Right kidney (tissue), 1 donor: ENCODE data around the gene ANTKMT.
"Not testable (repeated sequence)": the region's sequence is repeated elsewhere in the genome, so short reads cannot be mapped to it uniquely, and the experiment has no call there.

ENCODE experiments used
- DNase-seq: peaks from one replicate; pipeline ENCODE4 v3.0.0-alpha.2; 2016

Gene ANTKMT

GRCh38 chr16:698911-699671 lies 21.9 kb upstream of the ANTKMT start:
- no peak for DNase-seq

- DNase-seq = peak; percentile 69
Observed at GRCh38 chr16:700684-701584, 20.0 kb upstream of the ANTKMT start.

GRCh38 chr16:702341-702740 lies 18.6 kb upstream of the ANTKMT start:
- no peak for DNase-seq

GRCh38 chr16:703406-703805 lies 17.5 kb upstream of the ANTKMT start:
- DNase-seq = no peak

- no peak for DNase-seq
Observed at GRCh38 chr16:704047-704446, 16.9 kb upstream of the ANTKMT start.

- no peak for DNase-seq
Observed at GRCh38 chr16:704552-705380, 16.2 kb upstream of the ANTKMT start.

GRCh38 chr16:705431-706188 lies 15.3 kb upstream of the ANTKMT start, which contains the start of gene FBXL16:
Gene FBXL16 (minus strand): TSS chr16:705801. CDS start chr16:697405, 8,396 bp downstream.
- DNase-seq = no peak

- DNase-seq = no peak
Observed at GRCh38 chr16:706189-707061, 14.5 kb upstream of the ANTKMT start.

- DNase-seq = no peak
Observed at GRCh38 chr16:707062-707538, 13.8 kb upstream of the ANTKMT start.

GRCh38 chr16:708019-708418 lies 12.9 kb upstream of the ANTKMT start:
- DNase-seq = no peak

GRCh38 chr16:708959-709358 lies 12.0 kb upstream of the ANTKMT start:
- no peak for DNase-seq

- no peak for DNase-seq
Observed at GRCh38 chr16:709566-710499, 11.1 kb upstream of the ANTKMT start.

GRCh38 chr16:710500-711075 lies 10.4 kb upstream of the ANTKMT start:
- no peak for DNase-seq

GRCh38 chr16:711084-711483 lies 9.9 kb upstream of the ANTKMT start:
- DNase-seq = no peak

GRCh38 chr16:711548-712320 lies 9.2 kb upstream of the ANTKMT start:
- DNase-seq = peak; percentile 53

GRCh38 chr16:712740-713250 lies 8.2 kb upstream of the ANTKMT start:
- not testable (repeated sequence) for DNase-seq

- DNase-seq = no peak
Observed at GRCh38 chr16:714079-714478, 6.9 kb upstream of the ANTKMT start.
